ENCODE measurements around the gene FAM193A.

DNA sequence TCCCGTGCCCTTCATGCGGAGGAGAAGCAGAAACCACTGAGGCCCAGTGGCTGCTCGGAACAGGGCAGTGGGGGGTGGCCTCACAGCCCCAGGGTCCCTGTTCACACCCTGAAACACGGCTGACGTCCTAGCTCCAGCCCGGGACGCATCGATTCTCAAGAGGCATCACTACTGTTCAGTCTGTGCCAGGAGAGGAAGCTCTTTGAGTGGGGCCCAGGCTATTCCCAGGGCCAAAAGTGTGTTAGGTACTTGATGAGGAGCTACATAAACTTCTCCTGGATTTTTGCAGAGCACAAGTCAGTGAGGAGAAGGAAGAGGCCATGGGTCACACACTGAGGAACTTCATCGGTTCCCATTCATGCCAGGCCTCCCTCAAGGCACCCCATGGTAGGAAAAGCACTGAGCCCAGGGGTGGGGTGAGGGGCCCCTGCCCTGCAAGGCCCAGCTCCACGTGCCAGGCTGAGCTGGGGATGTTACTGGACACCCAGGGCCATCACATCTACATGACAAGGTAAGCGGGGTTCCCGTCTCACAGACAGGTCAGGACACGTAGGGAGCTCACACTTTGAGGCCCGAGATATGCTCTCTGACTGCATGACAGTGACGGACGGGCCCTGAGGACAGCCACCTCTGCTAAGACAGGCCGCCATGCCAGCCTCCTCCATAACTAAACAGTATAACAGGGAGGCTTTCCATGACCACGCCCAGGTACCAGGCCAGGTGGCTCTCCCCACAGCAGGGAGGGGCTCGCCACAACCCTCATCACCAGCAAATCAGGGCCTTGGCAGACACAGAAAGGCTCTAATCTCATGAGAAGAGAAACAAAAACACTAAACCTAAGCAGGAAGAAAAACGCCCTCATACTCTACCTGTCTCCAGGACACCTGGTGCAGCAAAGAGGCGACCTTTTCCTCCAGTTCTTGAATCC, 207.3 kb downstream of the FAM193A start:
- TF ChIP-seq, protein P1, sequence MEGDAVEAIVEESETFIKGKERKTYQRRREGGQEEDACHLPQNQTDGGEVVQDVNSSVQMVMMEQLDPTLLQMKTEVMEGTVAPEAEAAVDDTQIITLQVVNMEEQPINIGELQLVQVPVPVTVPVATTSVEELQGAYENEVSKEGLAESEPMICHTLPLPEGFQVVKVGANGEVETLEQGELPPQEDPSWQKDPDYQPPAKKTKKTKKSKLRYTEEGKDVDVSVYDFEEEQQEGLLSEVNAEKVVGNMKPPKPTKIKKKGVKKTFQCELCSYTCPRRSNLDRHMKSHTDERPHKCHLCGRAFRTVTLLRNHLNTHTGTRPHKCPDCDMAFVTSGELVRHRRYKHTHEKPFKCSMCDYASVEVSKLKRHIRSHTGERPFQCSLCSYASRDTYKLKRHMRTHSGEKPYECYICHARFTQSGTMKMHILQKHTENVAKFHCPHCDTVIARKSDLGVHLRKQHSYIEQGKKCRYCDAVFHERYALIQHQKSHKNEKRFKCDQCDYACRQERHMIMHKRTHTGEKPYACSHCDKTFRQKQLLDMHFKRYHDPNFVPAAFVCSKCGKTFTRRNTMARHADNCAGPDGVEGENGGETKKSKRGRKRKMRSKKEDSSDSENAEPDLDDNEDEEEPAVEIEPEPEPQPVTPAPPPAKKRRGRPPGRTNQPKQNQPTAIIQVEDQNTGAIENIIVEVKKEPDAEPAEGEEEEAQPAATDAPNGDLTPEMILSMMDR (IDR thresholded peaks at IDR 0.05) = no peak
- TF ChIP-seq ZFX (IDR thresholded peaks at IDR 0.05; ENCODE audit: borderline replicate concordance) = no peak
